Lower lobe of right lung (tissue), 2 donors: ENCODE measurements around the gene CDAN1. TPM values are rescaled to one million over a fixed set of nuclear protein-coding genes. Genes with fewer than 3 reads are reported as not detected.

Experiments
- ATAC-seq, 2 donors: fragments of 200-7000 bp; cut with Tn5 transposase; one replicate each; pipeline ENCODE4 v1.9.1; 2020 to 2022; ENCODE audit warnings: mild to moderate bottlenecking in 2 of 2, moderate library complexity in 2 of 2
- DNase-seq: peaks from one replicate; pipeline ENCODE4 v3.0.0-alpha.2; 2020
- H3K27ac ChIP-seq: fragments of 200-600 bp; one replicate; pipeline ENCODE4 v1.8.0; 2022
- H3K27me3 ChIP-seq: fragments of 200-600 bp; one replicate; pipeline ENCODE4 v1.8.0; 2022; ENCODE audit warnings: low read depth
- H3K36me3 ChIP-seq: fragments of 200-600 bp; one replicate; pipeline ENCODE4 v1.8.0; 2022; ENCODE audit warnings: mild to moderate bottlenecking
- H3K4me1 ChIP-seq: fragments of 200-600 bp; one replicate; pipeline ENCODE4 v1.8.0; 2022
- H3K4me3 ChIP-seq: fragments of 200-600 bp; one replicate; pipeline ENCODE4 v1.8.0; 2022; ENCODE audit warnings: mild to moderate bottlenecking
- H3K9me3 ChIP-seq: fragments of 200-600 bp; one replicate; pipeline ENCODE4 v1.8.0; 2022
- intact Hi-C: fragments of 100-400 bp; cut with DNase I; formaldehyde crosslinking; loops from one replicate; pipeline ENCODE4 v1.11.0; 2022
- total RNA-seq: library from RNA; stranded (reverse); fragmentation: NEBNext Ultra II Directional; extraction: Animal tissue kit (Norgen Biotek cat#: 25700); gene quantifications from one replicate; pipeline ENCODE4 v1.2.1, GENCODE V29; 2021
- TF ChIP-seq, protein P1 (sequence below): fragments of 200-600 bp; IDR thresholded peaks from one replicate; pipeline ENCODE4 v1.8.0; 2022; ENCODE audit warnings: antibody characterized with exemption, mild to moderate bottlenecking
- donor health status: DM: no; HTN: yes; CAD: no; lungs with severe emphysema.

CDAN1 gene
- total RNA-seq, 1 donor from 2014 or later = 11.3 TPM

DNA sequence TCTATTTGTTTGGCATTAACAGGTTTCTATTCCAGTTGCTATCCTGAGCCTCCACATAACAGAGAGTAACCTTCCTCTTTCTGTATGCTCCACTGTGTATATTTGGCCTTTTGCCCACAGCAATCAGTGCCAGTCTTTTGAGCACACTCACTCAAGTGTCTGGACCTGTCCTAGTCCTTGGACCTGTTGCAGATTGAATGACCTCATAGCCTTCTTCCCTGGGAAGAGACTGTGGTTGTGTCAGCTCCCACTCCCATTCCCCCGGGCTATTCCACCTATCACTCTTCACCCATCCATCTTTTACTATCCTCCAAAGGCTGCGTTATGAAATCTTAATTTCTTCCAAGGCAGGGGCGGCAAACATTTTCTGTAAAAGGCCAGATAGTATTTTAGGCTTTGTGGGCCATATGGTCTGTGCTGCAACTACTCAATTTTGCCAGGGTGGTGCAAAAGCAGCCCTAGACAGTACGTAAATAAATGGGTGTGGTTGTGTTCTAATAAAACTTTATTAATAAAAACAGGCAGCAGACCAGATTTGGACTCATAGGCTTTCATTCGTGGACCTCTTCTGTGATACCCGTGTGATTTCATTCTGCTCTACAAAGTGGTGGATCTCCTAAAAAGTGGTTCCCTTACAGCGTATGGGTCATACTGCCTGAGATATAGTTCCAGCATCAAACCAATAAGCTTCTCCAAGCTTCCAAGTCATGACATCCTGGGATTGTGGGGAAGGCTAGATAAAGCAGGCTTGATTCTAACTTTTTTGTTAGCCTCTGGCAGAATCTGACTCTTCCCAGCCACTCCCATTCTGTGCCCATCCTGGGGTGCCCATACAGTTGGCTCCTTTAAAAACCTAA, 57.4 kb downstream of the CDAN1 start:
- DNase-seq (no peak), ATAC-seq (peak in 1 of 2 donors; percentile 31)
- Histone ChIP-seq H3K4me1 (no peaks in the 10 kb centered on the region), H3K4me3 (no peak overlapping the region), H3K27me3 (no peaks in the 10 kb centered on the region), H3K36me3 (peaks cover 100% of the 10 kb centered on the region), H3K9me3 (no peaks in the 10 kb centered on the region), H3K27ac (no peak overlapping the region)
- intact Hi-C loops = no loop called here
- TF ChIP-seq, protein P1, sequence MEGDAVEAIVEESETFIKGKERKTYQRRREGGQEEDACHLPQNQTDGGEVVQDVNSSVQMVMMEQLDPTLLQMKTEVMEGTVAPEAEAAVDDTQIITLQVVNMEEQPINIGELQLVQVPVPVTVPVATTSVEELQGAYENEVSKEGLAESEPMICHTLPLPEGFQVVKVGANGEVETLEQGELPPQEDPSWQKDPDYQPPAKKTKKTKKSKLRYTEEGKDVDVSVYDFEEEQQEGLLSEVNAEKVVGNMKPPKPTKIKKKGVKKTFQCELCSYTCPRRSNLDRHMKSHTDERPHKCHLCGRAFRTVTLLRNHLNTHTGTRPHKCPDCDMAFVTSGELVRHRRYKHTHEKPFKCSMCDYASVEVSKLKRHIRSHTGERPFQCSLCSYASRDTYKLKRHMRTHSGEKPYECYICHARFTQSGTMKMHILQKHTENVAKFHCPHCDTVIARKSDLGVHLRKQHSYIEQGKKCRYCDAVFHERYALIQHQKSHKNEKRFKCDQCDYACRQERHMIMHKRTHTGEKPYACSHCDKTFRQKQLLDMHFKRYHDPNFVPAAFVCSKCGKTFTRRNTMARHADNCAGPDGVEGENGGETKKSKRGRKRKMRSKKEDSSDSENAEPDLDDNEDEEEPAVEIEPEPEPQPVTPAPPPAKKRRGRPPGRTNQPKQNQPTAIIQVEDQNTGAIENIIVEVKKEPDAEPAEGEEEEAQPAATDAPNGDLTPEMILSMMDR = no peak

DNA sequence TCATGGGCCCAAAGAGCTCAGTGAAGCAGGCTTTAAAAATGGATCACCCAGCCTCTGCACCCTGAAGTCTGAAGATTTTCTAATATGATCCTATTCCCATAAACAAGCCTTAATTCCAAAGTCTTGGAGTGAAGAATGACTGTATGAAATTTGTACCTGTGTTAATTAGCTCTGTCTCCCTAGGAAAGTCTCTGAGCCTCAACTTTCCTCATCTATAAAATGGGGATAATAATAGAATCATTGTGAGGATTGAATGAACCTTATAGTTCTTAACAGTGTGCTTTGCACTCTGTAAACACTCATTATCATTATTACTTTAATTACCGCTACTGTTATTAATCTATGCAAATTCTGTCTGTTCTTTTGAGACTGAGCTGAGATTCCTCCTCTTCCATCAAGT, 61.9 kb downstream of the CDAN1 start:
- ATAC-seq (no peak), DNase-seq (no peak)
- H3K9me3 ChIP-seq = no peaks in the 10 kb centered on the region
- H3K4me3 ChIP-seq = no peak overlapping the region
- H3K36me3 ChIP-seq = peaks cover 91% of the 10 kb centered on the region
- intact Hi-C loops = no loop called here
- H3K27me3 ChIP-seq = no peaks in the 10 kb centered on the region
- TF ChIP-seq, protein P1 = no peak
- H3K27ac ChIP-seq = no peak overlapping the region
- no peaks in the 10 kb centered on the region for H3K4me1 ChIP-seq

DNA sequence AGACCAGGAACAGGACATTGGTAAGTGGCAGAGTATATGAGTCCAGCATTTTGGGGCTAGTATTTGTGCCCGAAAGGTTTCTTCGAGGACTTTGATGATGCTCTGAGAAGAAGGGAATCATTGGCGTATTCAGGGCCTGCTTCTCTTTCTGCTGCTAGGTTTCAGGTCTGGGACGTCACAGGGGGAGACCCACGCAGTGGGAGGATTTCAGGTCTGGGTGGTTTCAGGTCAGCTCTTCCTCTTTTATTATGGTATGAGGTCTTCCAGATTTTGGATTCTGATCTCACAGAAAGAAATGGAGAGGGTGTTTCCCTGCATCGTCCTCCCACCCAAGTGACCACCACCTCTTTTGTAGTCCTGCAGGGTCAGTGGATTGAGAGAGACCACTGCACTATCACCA, 62.5 kb downstream of the CDAN1 start:
- Histone ChIP-seq H3K4me3 (no peak overlapping the region), H3K36me3 (peaks cover 91% of the 10 kb centered on the region), H3K4me1 (no peaks in the 10 kb centered on the region), H3K27me3 (no peaks in the 10 kb centered on the region), H3K27ac (no peak overlapping the region), H3K9me3 (no peaks in the 10 kb centered on the region)
- DNase-seq = no peak
- intact Hi-C loops = no loop called here
- ATAC-seq = no peak
- TF ChIP-seq, protein P1 = no peak

Other genes with a start within 250 kb of the CDAN1 start
- 92.2 TPM for gene ZNF106, start 246.0 kb downstream of the CDAN1 start, total RNA-seq
- 79.3 TPM for gene SNAP23, start 241.5 kb downstream of the CDAN1 start, total RNA-seq
- 23.7 TPM for gene LRRC57, start 188.3 kb downstream of the CDAN1 start, total RNA-seq
- gene HAUS2, start 188.3 kb downstream of the CDAN1 start, total RNA-seq = 21.4 TPM
- 21.9 TPM for gene STARD9, start 161.5 kb downstream of the CDAN1 start, total RNA-seq
- 19.1 TPM for gene TTBK2, start 183.7 kb upstream of the CDAN1 start, total RNA-seq